Endothelial cell of umbilical vein (primary cell): ENCODE measurements around the gene DGKB. TPM values are rescaled to one million over a fixed set of nuclear protein-coding genes. Genes with fewer than 3 reads are reported as not detected.

Experiments used
- BruUV-seq: library from RNA; stranded (reverse); fragments of 400-500 nt; replicated peaks from 2 replicates; lab custom pipeline; 2021; lab: Mats Ljungman, UMichigan
- CTCF ChIA-PET: fragments of 300-600, 350-600 bp; sonication (Branson Sonifier 250); formaldehyde crosslinking; loops from one replicate; lab custom pipeline; 2021; ENCODE audit warnings: antibody characterized with exemption, inconsistent platforms; lab: Charles Lee
- POLR2A ChIA-PET: fragments of 300-600, 350-600 bp; sonication (Branson Sonifier 250); formaldehyde crosslinking; loops from one replicate; lab custom pipeline; 2021; ENCODE audit warnings: antibody characterized with exemption, inconsistent platforms; lab: Charles Lee
- DNase-seq: peaks from one replicate; pipeline ENCODE4 v3.0.0-alpha.2; 2011; ENCODE audit warnings: low read depth, low spot score
- FAIRE-seq: peaks from 2 replicates; lab custom pipeline; 2011; peaks lifted over from hg19 to GRCh38; lab: Jason Lieb, UNC
- H2AFZ ChIP-seq: 2 replicates; pipeline ENCODE4 v1.6.0; 2012; ENCODE audit warnings: low read depth, low read length, control low read depth, inconsistent platforms
- H3K27ac ChIP-seq: 2 replicates; pipeline ENCODE4 v1.5.1; 2011; ENCODE audit warnings: low read depth, mild to moderate bottlenecking, control low read depth, low read length, moderate library complexity; ENCODE audit not compliant: insufficient read depth
- H3K27me3 ChIP-seq, 2 experiments: 2 replicates each; pipeline versions ENCODE4 v1.6.0 to v1.6.1; 2011; ENCODE audit warnings: low read length in 2 of 2, mixed read lengths in 1 of 2; ENCODE audit not compliant: control insufficient read depth in 2 of 2, insufficient read depth in 2 of 2
- H3K36me3 ChIP-seq, 2 experiments: 2 replicates in 1 of 2; 3 replicates in 1 of 2; pipeline ENCODE4 v1.5.1; 2011; ENCODE audit warnings: low read length in 2 of 2, mild to moderate bottlenecking in 1 of 2, moderate library complexity in 1 of 2; ENCODE audit not compliant: control insufficient read depth in 2 of 2, insufficient read depth in 2 of 2; ENCODE audit errors: extremely low read depth in 1 of 2
- H3K4me1 ChIP-seq: 3 replicates; pipeline ENCODE4 v1.5.1; 2011; ENCODE audit warnings: mild to moderate bottlenecking, low read length; ENCODE audit not compliant: control insufficient read depth, insufficient read depth; ENCODE audit errors: extremely low read depth
- H3K4me2 ChIP-seq: 2 replicates; pipeline ENCODE4 v1.6.1; 2011; ENCODE audit warnings: low read length, control low read depth, mixed read lengths; ENCODE audit not compliant: insufficient read depth
- H3K4me3 ChIP-seq, 3 experiments: fragments of 200-600 bp in 1 of 3; sonication (generic), shearing (Covaris generic) in 1 of 3; replicated peaks in 1 of 3; 2 replicates each; pipeline ENCODE4 v1.5.1; 2011 to 2016; ENCODE audit warnings: control low read depth in 3 of 3, low read length in 3 of 3, mild to moderate bottlenecking in 2 of 3, inconsistent platforms in 1 of 3, low read depth in 1 of 3, moderate library complexity in 1 of 3; ENCODE audit not compliant: insufficient read depth in 1 of 3
- H3K79me2 ChIP-seq: 2 replicates; pipeline ENCODE4 v1.6.0; 2012; ENCODE audit warnings: low read length, inconsistent platforms; ENCODE audit not compliant: control insufficient read depth, insufficient read depth
- H3K9ac ChIP-seq: replicated peaks from 2 replicates; pipeline ENCODE3; 2011; ENCODE audit warnings: low read length, control low read depth; ENCODE audit not compliant: insufficient read depth; ENCODE audit errors: extremely low read depth
- H3K9me1 ChIP-seq: replicated peaks from 3 replicates; pipeline ENCODE4 v1.6.0; 2011; ENCODE audit warnings: mild to moderate bottlenecking, low read length; ENCODE audit not compliant: control insufficient read depth, insufficient read depth; ENCODE audit errors: extremely low read depth
- H3K9me3 ChIP-seq: replicated peaks from 2 replicates; pipeline ENCODE4 v1.5.1; 2012; ENCODE audit warnings: low read length, inconsistent platforms; ENCODE audit not compliant: control insufficient read depth, insufficient read depth
- H4K20me1 ChIP-seq: replicated peaks from 2 replicates; pipeline ENCODE3; 2011; ENCODE audit warnings: mild to moderate bottlenecking, low read length; ENCODE audit not compliant: control insufficient read depth, insufficient read depth; ENCODE audit errors: extremely low read depth
- CTCF ChIP-seq, 2 donors: IDR thresholded peaks; 1 replicate in 1 of 2; 2 replicates in 1 of 2; pipeline ENCODE4 v1.5.1; 2011; ENCODE audit warnings: low read length in 2 of 2, mild to moderate bottlenecking in 2 of 2, moderate library complexity in 2 of 2, control low read depth in 1 of 2, inconsistent platforms in 1 of 2, low read depth in 1 of 2; ENCODE audit not compliant: insufficient read depth in 1 of 2; ENCODE audit errors: extremely low read depth in 1 of 2
- EZH2 ChIP-seq: IDR thresholded peaks from 2 replicates; pipeline ENCODE4 v1.6.1; 2012; ENCODE audit warnings: borderline replicate concordance, low read depth, mild to moderate bottlenecking, moderate library complexity, low read length, inconsistent platforms; ENCODE audit not compliant: severe bottlenecking
- FOS ChIP-seq: IDR thresholded peaks from 2 replicates; pipeline ENCODE4 v1.6.1; 2011; ENCODE audit warnings: mild to moderate bottlenecking, low read length, moderate library complexity, borderline replicate concordance; ENCODE audit not compliant: insufficient read depth
- GATA2 ChIP-seq: IDR thresholded peaks from 2 replicates; pipeline ENCODE4 v1.7.0; 2011; ENCODE audit warnings: low read depth, mild to moderate bottlenecking, moderate library complexity, mixed read lengths, low read length; ENCODE audit not compliant: insufficient read length, insufficient read depth
- JUN ChIP-seq: IDR thresholded peaks from 2 replicates; pipeline ENCODE4 v1.6.1; 2011; ENCODE audit warnings: borderline replicate concordance, low read depth; ENCODE audit not compliant: insufficient read length, insufficient read depth
- MAX ChIP-seq: IDR thresholded peaks from 2 replicates; pipeline ENCODE4 v1.6.1; 2011; ENCODE audit not compliant: insufficient read depth, insufficient read length
- MYC ChIP-seq: IDR thresholded peaks from one replicate; pipeline ENCODE4 v1.6.1; 2011; ENCODE audit warnings: mild to moderate bottlenecking, low read depth, low read length
- POLR2A ChIP-seq: IDR thresholded peaks from 2 replicates; pipeline ENCODE4 v1.6.1; 2012; ENCODE audit warnings: low read depth, mild to moderate bottlenecking, control low read depth, low read length
- POLR2AphosphoS5 ChIP-seq: IDR thresholded peaks from 2 replicates; pipeline ENCODE4 v1.6.1; 2012; ENCODE audit warnings: low read depth, mild to moderate bottlenecking, control low read depth, low read length, moderate library complexity; ENCODE audit not compliant: insufficient read depth
- dilution Hi-C: fragments of 300-500 bp; cut with MboI; formaldehyde crosslinking; loops from one replicate; pipeline ENCODE4 v1.15.0; 2019; ENCODE audit warnings: low sequenced_read_pairs; ENCODE audit not compliant: extremely low pct_ligation_motif_present
- intact Hi-C: fragments of 100-400 bp; cut with micrococcal nuclease; formaldehyde crosslinking; loops from one replicate; pipeline ENCODE4 v1.10.0; 2022
- polyA plus RNA-seq, 4 experiments: library from polyadenylated mRNA; depleted of rRNA in 3 of 4; stranded (reverse) in 3 of 4; unstranded in 1 of 4; fragments of >200 nt; gene quantifications; 2 replicates each; pipeline versions ENCODE4 v1.2.1 to v1.2.3, GENCODE V29; 2011 to 2012; ENCODE audit warnings: missing spikeins in 1 of 4
- total RNA-seq: library from RNA; stranded (reverse); gene quantifications from 2 replicates; pipeline ENCODE4 v1.2.3, GENCODE V29; 2021

The DGKB gene
- total and polyA plus RNA-seq, 2 donors (not counting 3 experiments of a cell fraction or from before 2014, with no cell fraction given) = not detected

- Histone ChIP-seq H3K9ac (no peak overlapping the region), H3K9me3 (no peaks in the 10 kb centered on the region), H3K79me2 (no peaks in the 10 kb centered on the region), H4K20me1 (no peaks in the 10 kb centered on the region), H3K27me3 (no peaks in the 10 kb centered on the region), H3K36me3 (no peaks in the 10 kb centered on the region), H3K27ac (no peak overlapping the region), H3K4me3 (no peak overlapping the region), H3K4me2 (no peak overlapping the region), H3K4me1 (no peaks in the 10 kb centered on the region), H2AFZ (no peak overlapping the region), H3K9me1 (no peaks in the 10 kb centered on the region)
- intact Hi-C loops (no loop called here), dilution Hi-C loops (no loop called here)
- TF ChIP-seq EZH2 (no peak), POLR2AphosphoS5 (no peak), MYC (no peak), POLR2A (no peak), CTCF (IDR thresholded peaks at IDR 0.05; ENCODE audit: extremely low read depth in 1 of 2, insufficient read depth in 1 of 2, low read depth in 1 of 2, low read length in 2 of 2) (no peak), GATA2 (no peak), FOS (no peak), JUN (no peak), MAX (no peak)
- POLR2A ChIA-PET = no interaction called here
- FAIRE-seq (no peak), DNase-seq (no peak)
- CTCF ChIA-PET = no interaction called here
- BruUV-seq = no TSS peak
Measured at GRCh38 chr7:14773729-14774271, 128.8 kb downstream of the DGKB start.
